HepG2 (cell line): Measurements from ENCODE around the gene GAS2. TPM values are rescaled to one million over a fixed set of nuclear protein-coding genes. Genes with fewer than 3 reads are reported as not detected.

ENCODE experiments used
- AFF4 ChIP-seq: sonication (generic); formaldehyde crosslinking; IDR thresholded peaks from 2 replicates; pipeline ENCODE4 v1.4.0; 2020; ENCODE audit warnings: missing genetic modification reagents
- FIP1L1 ChIP-seq: fragments of 200-400 bp; formaldehyde crosslinking; IDR thresholded peaks from 2 replicates; pipeline ENCODE4 v1.6.1; 2018; ENCODE audit warnings: low read depth, mild to moderate bottlenecking, low read length, moderate library complexity, borderline replicate concordance; ENCODE audit not compliant: insufficient read depth
- MTERF4 ChIP-seq: sonication (generic); formaldehyde crosslinking; IDR thresholded peaks from 2 replicates; pipeline ENCODE4 v1.8.0; 2023; ENCODE audit warnings: mild to moderate bottlenecking, missing genetic modification reagents
- NAIF1 ChIP-seq: sonication (generic); formaldehyde crosslinking; IDR thresholded peaks from 2 replicates; pipeline ENCODE4 v1.5.0; 2020; ENCODE audit warnings: mild to moderate bottlenecking, missing genetic modification reagents, borderline replicate concordance
- PHF8 ChIP-seq: sonication (generic); formaldehyde crosslinking; IDR thresholded peaks from 2 replicates; pipeline ENCODE4 v1.5.0; 2020; ENCODE audit warnings: missing genetic modification reagents
- RXRA ChIP-seq: sonication (generic); formaldehyde crosslinking; IDR thresholded peaks from 2 replicates; pipeline ENCODE4 v1.5.1; 2020; ENCODE audit warnings: missing genetic modification reagents
- SETDB1 ChIP-seq: sonication (generic); formaldehyde crosslinking; IDR thresholded peaks from 2 replicates; pipeline ENCODE4 v1.5.1; 2020; ENCODE audit warnings: missing genetic modification reagents, mild to moderate bottlenecking, borderline replicate concordance
- SNAPC2 ChIP-seq: sonication (generic); formaldehyde crosslinking; IDR thresholded peaks from 2 replicates; pipeline ENCODE4 v1.8.1; 2022; ENCODE audit warnings: mild to moderate bottlenecking, missing genetic modification reagents
- WIZ ChIP-seq: sonication (generic); formaldehyde crosslinking; IDR thresholded peaks from 2 replicates; pipeline ENCODE4 v1.5.1; 2020; ENCODE audit warnings: mild to moderate bottlenecking, missing genetic modification reagents
- ZBTB7B ChIP-seq: sonication (generic); formaldehyde crosslinking; IDR thresholded peaks from 2 replicates; pipeline ENCODE4 v1.4.0; 2020; ENCODE audit warnings: missing genetic modification reagents
- ZFP82 ChIP-seq: sonication (generic); formaldehyde crosslinking; IDR thresholded peaks from 2 replicates; pipeline ENCODE4 v1.5.1; 2020; ENCODE audit warnings: mild to moderate bottlenecking, missing genetic modification reagents, borderline replicate concordance
- ZNF121 ChIP-seq: sonication (generic); formaldehyde crosslinking; IDR thresholded peaks from 2 replicates; pipeline ENCODE4 v1.5.0; 2020; ENCODE audit warnings: mild to moderate bottlenecking, missing genetic modification reagents
- ZNF253 ChIP-seq: sonication (generic); formaldehyde crosslinking; IDR thresholded peaks from 2 replicates; pipeline ENCODE4 v1.8.0; 2022; ENCODE audit warnings: mild to moderate bottlenecking, missing genetic modification reagents, borderline replicate concordance
- ZNF460 ChIP-seq: sonication (generic); formaldehyde crosslinking; IDR thresholded peaks from 2 replicates; pipeline ENCODE4 v1.5.1; 2020; ENCODE audit warnings: missing genetic modification reagents, mild to moderate bottlenecking, borderline replicate concordance
- ZNF543 ChIP-seq: sonication (generic); formaldehyde crosslinking; IDR thresholded peaks from 2 replicates; pipeline ENCODE4 v1.4.0; 2020; ENCODE audit warnings: mild to moderate bottlenecking, missing genetic modification reagents
- ZNF782 ChIP-seq: sonication (generic); formaldehyde crosslinking; IDR thresholded peaks from 2 replicates; pipeline ENCODE4 v1.4.0; 2020; ENCODE audit warnings: missing genetic modification reagents, mild to moderate bottlenecking, borderline replicate concordance
- ZNF850 ChIP-seq: sonication (generic); formaldehyde crosslinking; conservative IDR thresholded peaks from 2 replicates; pipeline ENCODE4 v1.9.0; 2021; ENCODE audit warnings: mild to moderate bottlenecking, missing genetic modification reagents
- polyA plus RNA-seq, 8 experiments: library from polyadenylated mRNA; depleted of rRNA in 3 of 8; stranded (reverse) in 7 of 8; unstranded in 1 of 8; fragments of >200 nt; fragmentation: Illumina TruSeq in 4 of 8; extraction: Trizol in 4 of 8; gene quantifications; 2 replicates each; pipeline versions ENCODE4 v1.2.1 to v1.2.3, GENCODE V29; 2011 to 2016; ENCODE audit warnings: low read depth in 4 of 8, missing spikeins in 1 of 8, mixed read lengths in 1 of 8; ENCODE audit not compliant: insufficient read depth in 1 of 8
- total RNA-seq, 5 experiments: library from RNA; depleted of rRNA; stranded (reverse); fragments of >200 nt; fragmentation: Illumina TruSeq; extraction: Trizol; gene quantifications; 2 replicates each; pipeline ENCODE4 v1.2.3, GENCODE V29; 2016; ENCODE audit warnings: low read depth in 1 of 5
- TF ChIP-seq, protein P1 (sequence below): sonication (generic); formaldehyde crosslinking; conservative IDR thresholded peaks from 2 replicates; pipeline ENCODE4 v1.8.0; 2022; ENCODE audit warnings: low read depth, missing genetic modification reagents
- TF ChIP-seq, protein P2 (sequence below): sonication (generic); formaldehyde crosslinking; IDR thresholded peaks from 2 replicates; pipeline ENCODE4 v1.8.1; 2023; ENCODE audit warnings: mild to moderate bottlenecking, inconsistent platforms, moderate library complexity, missing genetic modification reagents, borderline replicate concordance
- TF ChIP-seq, protein P3 (sequence below): sonication (generic); formaldehyde crosslinking; IDR thresholded peaks from 2 replicates; pipeline ENCODE4 v1.8.1; 2022; ENCODE audit warnings: mild to moderate bottlenecking, missing genetic modification reagents

Gene GAS2
- total and polyA plus RNA-seq, 2 of the 13 experiments (the other 11 are each of a cell fraction or from before 2014, with no cell fraction given) = 26.0 to 85.1 TPM

- TF ChIP-seq SNAPC2 (CRISPR knock-in tag) (no peak), WIZ (no peak), ZNF543 (CRISPR knock-in tag) (no peak), MTERF4 (CRISPR knock-in tag) (peak; percentile 68; the same call in 1 of the 2 replicates), RXRA (CRISPR knock-in tag) (no peak), ZNF850 (CRISPR knock-in tag) (no peak), NAIF1 (no peak), PHF8 (CRISPR knock-in tag) (no peak; the same call in 1 of the 2 replicates), ZBTB7B (CRISPR knock-in tag) (peak; percentile 31; the same call in 1 of the 2 replicates), ZNF253 (CRISPR knock-in tag) (no peak), ZNF782 (CRISPR knock-in tag) (peak; percentile 47; the same call in 1 of the 2 replicates), ZFP82 (CRISPR knock-in tag) (no peak), FIP1L1 (no peak), AFF4 (no peak), ZNF460 (no peak), SETDB1 (CRISPR knock-in tag) (no peak), ZNF121 (CRISPR knock-in tag) (peak; percentile 25; the same call in 1 of the 2 replicates)
- TF ChIP-seq, protein P1, sequence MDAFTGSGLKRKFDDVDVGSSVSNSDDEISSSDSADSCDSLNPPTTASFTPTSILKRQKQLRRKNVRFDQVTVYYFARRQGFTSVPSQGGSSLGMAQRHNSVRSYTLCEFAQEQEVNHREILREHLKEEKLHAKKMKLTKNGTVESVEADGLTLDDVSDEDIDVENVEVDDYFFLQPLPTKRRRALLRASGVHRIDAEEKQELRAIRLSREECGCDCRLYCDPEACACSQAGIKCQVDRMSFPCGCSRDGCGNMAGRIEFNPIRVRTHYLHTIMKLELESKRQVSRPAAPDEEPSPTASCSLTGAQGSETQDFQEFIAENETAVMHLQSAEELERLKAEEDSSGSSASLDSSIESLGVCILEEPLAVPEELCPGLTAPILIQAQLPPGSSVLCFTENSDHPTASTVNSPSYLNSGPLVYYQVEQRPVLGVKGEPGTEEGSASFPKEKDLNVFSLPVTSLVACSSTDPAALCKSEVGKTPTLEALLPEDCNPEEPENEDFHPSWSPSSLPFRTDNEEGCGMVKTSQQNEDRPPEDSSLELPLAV = no peak; the same call in 1 of the 2 replicates
- TF ChIP-seq, protein P2, sequence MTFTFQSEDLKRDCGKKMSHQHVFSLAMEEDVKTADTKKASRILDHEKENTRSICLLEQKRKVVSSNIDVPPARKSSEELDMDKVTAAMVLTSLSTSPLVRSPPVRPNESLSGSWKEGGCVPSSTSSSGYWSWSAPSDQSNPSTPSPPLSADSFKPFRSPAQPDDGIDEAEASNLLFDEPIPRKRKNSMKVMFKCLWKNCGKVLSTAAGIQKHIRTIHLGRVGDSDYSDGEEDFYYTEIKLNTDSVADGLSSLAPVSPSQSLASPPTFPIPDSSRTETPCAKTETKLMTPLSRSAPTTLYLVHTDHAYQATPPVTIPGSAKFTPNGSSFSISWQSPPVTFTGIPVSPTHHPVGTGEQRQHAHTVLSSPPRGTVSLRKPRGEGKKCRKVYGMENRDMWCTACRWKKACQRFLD (CRISPR knock-in tag) = no peak
- TF ChIP-seq, protein P3, sequence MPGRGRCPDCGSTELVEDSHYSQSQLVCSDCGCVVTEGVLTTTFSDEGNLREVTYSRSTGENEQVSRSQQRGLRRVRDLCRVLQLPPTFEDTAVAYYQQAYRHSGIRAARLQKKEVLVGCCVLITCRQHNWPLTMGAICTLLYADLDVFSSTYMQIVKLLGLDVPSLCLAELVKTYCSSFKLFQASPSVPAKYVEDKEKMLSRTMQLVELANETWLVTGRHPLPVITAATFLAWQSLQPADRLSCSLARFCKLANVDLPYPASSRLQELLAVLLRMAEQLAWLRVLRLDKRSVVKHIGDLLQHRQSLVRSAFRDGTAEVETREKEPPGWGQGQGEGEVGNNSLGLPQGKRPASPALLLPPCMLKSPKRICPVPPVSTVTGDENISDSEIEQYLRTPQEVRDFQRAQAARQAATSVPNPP (CRISPR knock-in tag) = no peak
Observed at GRCh38 chr11:22634897-22635629, 31.3 kb upstream of the GAS2 start (continued).
